GM21515 (cell line): ENCODE measurements around the gene VAT1.
"Not testable (repeated sequence)": the region's sequence is repeated elsewhere in the genome, so short reads cannot be mapped to it uniquely, and the experiment has no call there.

Experiments used
- ATAC-seq: cut with Tn5 transposase; IDR thresholded peaks from one replicate; pipeline ENCODE4 v1.9.1; 2021; ENCODE audit not compliant: unreplicated experiment

Gene VAT1

DNA sequence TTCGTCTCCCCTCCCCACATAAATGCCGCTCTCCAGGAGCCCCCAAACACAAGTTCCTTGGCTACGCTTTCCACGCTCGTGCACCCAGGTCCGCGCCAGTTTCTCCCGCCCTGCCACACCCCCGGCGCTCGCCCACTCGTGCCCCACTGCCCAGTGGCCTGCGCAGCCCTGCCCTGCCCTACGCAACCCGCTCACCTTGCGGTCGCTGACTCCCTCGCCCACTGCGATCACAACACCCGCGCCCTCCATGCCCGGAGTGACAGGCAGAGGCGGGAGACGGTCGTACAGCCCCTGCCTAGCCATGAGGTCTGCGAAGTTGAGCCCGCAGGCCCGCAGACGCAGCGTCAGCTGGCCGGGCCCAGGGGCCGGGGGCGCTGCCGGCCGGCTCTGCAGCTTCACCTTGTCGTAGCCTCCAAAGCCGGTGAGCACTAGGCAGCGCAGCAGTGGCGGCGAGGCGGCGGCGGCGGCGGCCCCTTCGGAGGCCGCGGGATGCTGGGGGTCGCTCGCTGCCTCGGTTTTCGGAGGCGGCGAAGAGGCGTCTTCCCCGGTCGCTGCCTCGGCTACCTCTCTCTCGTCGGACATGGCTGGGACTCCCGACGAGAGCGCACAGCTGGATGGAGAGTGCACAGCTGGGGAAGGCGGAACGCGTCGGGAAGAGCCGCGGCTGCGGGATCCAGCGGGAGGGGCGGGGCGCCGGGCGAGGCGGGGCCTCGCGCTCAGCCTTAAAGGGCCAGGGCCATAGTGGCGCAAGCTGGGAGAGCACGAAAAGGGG lies at the start of gene VAT1:
Gene VAT1, minus strand, starts transcription at position 645 of the 772 bp plus-strand sequence. Its CDS starts 63 bp downstream, at position 582.
- no peak for ATAC-seq

DNA sequence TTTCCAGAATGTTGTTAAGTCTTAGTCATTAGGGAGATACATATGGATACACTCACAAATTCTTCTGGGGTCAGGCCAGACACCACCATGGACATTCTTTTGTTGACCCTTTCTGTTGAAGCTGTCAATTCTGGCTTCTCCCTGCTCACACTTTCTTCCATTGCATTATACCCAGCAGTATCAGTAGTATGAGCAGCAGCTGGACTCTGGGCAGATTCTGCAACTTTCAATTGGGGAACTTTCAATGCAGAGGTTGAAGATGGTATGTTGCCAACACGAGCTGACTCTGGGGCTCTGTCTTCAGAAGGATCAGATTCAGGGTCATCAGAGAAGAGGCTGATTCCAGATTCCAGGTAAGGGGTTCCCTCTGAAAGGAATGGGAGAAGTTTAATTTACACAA lies 48.7 kb upstream of the VAT1 start:
- no peak for ATAC-seq

DNA sequence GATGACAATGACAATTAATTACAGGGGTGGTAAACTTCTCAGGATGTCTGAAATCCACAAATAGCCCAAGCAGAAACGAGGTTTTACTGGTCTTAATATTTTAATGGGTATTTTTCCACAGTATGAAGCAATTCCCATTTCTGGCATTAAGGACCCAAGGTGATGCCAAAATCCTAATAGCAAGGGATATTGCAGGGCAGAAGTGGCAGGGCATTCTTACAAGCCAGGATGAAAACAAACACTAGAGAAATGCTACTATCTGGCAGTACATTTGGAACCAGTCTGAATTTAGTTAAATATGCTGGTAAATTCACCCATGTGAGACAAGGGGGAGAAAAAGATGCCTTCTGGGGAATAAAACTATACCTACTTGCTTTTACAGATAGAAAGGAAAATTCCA lies 48.1 kb upstream of the VAT1 start:
- no peak for ATAC-seq

DNA sequence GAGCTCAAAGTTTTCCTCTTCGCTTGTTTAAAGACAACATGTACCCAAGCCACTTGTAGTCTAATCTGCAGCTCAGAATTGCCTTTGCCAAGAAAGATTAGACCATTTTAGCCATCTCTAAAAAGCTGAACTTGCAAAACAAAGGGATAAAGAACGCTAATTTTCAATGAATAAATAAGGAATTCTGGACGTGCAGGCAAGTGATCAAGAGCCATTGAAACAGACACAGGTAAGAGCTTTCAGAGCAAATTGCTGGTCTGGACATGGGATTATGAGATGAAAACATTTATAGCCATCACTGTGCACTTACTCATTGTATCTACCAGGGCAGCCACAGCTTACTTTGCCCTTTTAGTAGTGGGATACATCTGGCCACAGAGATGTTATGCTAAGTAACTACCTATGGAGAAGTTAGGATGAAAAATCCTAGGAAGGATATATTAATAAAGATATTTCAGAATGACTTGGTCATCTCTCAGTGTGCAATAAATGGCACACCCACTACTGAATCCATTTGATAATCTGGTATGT lies 47.2 kb upstream of the VAT1 start:
- ATAC-seq: no peak

DNA sequence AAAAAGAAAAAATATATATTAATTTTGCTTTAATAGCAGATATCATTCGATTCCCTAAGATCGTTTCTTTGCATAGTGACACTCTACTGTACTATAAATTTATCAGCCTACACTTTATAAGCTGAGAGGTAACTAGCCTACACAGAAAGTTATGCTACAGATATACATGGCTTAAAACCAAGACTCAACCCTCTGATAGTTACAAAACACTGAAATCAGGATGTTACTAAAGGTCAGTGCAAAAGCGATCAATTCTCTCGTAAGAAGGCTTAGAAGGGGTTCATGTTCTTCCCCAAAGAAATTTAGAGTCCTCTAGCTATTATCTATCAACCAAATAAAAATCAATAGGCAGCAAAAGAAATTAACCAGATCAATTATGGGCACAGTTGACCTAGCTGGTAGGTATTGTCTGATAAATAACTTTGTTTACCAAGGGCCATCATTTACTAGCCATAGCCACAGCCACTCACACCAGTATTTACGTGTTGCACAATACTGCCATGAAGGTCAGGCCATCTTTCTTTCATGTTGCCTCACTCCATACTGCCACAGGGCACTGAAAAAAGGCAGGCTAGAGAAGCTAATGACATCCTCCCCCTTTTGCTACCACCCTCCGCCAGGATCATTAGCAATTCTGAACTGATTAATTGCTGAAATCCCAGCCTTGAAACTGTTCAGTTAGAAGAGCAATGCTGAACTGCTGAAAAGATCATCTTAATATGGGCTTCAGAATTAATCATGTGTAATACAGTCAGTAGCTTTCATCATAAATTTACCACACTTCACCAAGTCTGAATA lies 46.6 kb upstream of the VAT1 start:
- ATAC-seq: no peak

DNA sequence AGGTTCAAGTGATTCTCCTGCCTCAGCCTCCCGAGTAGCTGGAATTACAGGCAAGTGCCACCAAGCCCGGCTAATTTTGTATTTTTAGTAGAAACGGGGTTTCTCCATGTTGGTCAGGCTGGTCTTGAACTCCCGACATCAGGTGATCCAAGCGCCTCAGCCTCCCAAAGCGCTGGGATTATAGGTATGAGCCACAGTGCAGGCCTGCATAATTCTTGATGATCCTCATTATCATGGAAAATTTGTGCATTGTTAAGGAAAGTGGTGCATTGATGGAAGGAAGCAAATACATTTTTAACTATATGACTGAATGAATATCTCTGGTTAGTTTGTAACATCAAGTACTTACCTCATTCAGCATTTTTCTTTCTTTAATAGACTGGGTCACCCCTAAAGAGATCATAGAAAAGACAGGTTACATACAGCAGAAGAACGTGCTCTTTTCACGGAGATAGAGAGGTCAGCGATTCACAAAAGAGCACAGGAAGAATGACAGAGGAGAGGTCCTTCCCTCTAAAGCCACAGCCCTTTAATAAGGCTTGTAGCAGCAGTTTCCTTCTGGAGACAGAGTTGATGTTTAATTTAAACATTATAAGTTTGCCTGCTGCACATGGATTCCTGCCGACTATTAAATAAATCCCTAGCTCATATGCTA lies 40.9 kb upstream of the VAT1 start:
- ATAC-seq: no peak

DNA sequence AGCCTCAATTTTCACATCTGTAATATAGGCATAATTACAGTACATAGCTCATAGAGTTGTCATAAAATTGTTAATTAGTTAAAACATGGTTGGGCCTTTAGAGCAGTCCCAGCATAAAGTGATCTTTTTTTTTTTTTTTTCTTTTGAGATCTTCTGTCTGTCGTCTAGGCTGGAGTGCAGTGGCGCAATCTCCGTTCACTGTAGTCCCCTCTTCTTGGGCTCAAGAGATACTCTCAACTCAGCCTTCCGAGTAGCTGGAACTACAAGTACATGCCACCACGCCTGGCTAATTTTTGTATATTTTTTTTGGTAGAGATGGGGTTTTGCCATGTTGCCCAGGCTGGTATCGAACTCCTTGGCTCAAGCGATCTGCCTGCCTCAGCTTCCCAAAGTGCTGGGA lies 33.9 kb upstream of the VAT1 start:
- ATAC-seq: no peak

DNA sequence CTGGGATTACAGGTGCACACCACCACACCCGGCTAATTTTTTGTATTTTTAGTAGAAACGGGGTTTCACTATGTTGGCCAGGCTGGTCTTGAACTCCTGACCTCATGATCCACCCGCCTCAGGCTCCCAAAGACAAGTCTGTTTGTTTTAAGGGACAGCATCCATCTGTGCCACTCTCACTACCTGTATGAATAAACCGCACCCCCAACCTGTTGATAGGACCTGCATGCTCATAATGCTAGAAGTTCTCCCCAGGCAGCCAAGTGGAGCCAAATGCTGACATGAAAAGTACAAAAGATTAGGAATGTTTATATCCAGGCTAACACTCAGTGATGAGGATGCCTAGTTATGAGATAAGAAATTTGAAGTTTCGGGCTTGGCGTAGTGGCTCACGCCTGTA lies 30.8 kb upstream of the VAT1 start:
- ATAC-seq: not testable (repeated sequence)

DNA sequence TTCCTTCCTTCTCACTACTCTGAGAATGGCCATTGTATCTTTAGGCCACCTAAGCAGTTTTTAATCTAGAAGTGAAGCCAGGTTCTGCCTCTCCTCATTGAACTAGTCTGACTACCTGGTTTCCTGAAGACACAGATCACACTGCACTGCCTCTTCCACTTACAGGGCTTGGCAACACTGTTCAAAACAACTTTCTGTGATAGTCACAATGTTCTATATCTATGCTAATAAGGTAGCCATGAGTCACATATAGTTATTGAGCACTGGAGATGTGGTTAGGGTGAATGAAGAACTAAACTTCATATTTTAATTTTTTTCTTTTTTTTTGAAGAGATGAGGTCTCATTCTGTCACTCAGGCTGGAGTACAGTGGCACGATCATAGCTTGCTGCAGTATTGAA lies 29.8 kb upstream of the VAT1 start:
- ATAC-seq: no peak

DNA sequence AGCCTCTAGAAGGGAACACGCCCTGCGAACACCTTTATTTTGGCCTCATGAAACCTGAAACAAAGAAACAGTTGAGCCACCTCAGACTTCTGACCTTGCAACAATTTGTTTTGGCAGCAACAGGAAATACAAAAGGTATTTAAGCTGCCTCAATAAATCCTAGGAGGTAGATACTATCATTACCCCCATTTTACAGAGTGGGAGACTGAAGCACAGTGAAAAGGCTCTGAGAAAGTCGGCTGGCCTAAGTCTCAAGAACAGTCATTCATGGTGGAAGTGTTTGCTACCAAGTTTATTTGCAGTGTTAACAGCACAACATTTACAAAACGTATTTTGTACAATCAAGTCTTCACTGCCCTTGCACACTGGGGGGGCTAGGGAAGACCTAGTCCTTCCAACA lies 21.8 kb upstream of the VAT1 start:
- no peak for ATAC-seq

DNA sequence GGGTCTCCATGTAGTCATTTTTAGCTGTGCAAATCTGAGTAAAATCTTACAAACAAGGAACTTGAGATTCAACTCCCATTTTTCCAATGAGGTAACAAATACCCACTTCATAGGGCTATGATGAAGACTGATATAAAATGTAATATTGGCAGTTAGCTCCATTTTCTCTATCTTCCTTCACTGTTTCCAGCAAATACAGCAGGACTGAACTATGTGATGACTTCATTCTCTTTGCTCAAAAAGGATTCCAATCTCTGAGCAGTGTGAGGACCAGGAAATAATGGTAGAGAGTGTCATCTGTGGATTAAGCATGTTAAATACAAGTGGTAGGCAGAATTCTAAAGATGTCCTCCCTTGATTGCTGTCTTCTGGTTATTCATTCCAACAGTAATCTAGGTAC lies 21.1 kb upstream of the VAT1 start:
- no peak for ATAC-seq

DNA sequence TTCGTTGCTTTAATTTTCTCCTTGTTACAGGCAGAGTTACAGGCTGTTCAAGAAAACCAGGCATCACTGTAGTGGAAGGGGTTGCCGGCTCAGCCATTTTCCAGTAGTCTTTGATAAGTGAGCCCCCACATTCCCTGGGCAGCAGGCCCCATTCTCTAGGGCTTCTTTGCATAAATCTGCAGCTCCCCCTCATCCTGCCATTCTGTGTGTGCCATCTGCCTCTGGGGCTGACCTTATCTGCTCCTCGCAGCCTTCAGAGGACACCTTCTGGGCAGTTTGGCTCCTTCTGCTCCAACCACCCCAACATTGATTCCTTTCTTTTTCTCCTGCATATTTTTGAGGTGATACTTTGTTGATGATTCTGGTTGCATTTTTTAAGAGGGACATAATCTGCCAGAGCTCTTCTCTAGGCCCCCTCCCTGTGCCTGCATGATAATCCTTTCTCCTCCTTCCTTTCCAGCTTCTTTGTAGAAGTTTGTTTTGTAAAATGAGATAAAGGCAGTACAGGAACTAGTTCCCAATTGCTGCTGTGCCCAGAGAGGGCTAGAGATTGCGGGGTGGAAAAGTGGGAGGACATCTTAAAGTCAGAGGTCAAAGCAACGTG lies 19.9 kb upstream of the VAT1 start:
- no peak for ATAC-seq

DNA sequence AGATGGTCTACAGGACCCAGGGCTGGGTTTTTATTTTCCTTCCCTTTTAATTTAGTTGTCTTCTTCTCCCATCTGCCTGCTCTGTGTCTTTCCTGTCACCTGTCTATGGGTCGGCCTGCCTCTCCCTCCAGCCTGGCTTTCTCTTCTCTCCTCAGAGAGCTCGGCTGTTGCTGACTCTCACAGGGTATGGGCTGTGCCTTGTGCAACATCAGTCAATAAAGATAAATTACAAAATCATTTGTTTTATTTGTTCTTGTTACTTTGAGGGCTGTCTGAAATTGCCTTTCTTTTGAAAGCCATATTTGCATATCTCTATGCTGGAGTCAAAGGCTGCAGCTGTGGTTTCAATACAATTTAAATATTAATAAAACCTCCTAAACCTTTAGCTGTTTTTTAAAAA lies 18.5 kb upstream of the VAT1 start:
- no peak for ATAC-seq

DNA sequence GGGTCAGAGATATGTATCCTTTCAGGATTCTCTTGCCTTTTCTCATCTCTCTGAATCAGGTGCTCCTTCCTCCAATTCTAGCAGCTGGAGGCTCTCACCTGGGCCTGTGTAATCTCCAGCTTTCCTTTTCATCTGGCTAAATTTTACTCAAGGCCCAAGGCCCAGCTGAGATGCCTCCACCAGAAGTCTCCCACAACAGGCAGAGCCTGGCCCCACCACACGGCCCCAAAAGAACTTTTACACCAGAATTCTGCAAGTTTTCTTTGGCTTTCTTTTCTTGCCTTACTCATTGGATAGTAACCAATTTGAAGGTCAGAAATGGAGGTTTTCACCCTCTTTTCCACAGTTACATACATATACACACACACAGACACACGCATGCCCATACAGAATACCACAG lies 17.5 kb upstream of the VAT1 start:
- ATAC-seq: no peak

DNA sequence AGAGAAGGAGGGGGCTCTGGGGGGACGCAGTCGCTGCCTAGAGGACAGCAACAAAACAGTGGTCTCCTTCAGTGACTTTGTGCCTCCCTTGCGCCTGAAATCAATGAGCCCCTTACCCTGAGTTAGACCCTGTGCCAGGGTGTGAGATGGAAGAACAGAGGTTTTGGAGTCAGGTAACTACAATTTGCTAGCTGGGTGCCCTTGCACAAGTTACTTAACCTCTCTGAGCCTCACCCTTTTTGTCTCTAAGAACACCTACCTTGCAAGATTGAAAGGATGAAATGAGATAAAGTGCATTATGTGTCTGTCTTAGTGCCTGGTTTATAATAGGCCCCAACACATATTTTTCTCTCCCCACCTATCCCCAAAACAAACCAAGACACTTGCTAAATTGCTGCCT lies 12.7 kb upstream of the VAT1 start:
- no peak for ATAC-seq

DNA sequence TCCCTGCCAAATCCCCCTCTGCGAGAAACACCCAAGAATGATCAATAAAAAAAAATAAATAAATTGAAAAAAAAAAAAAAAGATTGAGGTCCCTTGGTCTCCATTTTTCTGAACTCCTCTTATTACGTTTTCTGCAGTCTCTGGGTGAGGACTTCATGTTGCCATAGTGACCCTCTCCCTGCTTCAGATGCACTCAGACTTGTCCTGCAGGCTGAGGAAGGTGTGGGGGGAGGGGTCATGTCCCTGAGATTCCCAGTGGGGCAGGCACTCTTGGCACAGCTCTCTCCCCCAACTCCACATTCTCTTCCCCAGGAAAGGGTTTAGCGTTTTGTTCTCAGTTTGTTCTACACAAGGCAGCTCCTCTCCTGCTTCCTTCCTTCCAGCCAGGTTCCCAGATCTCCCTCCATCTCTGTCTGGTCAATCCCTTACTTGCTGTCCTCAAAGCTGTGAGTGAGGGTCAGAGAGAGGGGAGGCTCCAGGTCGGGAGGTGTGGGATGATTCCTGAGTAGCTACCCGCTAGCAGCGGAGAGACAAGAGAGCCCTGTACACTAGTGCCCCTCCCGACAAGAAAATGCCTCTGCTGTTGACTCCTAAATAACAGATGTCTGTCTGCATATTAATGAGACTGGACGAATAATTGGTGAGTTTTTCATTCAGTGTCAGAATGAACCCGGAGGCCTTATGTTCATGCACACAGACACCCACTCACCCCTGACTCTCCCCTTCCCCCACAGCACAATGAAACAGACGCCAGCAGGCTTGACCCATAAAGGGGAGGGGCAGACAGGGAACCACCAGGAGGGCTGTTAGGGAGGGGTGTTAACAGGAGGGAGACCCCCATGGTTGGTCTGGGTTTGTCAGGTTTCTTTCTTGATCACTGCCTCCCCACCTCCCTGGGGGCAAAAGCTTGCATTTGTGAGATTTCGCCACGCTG lies 12.0 kb upstream of the VAT1 start:
- no peak for ATAC-seq

DNA sequence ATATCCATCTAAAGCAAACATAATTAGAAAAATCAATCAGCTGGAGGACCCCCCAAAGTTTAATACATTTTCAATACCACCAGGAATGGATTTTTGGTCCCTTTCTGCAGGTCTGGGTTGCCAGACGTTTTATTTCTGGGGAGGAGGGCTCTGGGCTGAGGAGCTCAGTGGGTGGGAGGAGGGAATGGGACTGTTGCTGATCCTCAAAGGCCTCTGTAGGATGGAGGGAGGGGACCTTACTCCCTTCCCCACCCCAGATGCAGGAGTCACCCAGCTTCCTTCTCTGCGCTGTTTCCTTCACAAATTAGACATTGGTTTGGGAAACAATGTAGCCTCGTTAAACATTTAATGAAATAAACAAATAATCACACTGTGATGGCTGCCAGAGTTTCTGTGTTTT lies 9.5 kb upstream of the VAT1 start:
- no peak for ATAC-seq

DNA sequence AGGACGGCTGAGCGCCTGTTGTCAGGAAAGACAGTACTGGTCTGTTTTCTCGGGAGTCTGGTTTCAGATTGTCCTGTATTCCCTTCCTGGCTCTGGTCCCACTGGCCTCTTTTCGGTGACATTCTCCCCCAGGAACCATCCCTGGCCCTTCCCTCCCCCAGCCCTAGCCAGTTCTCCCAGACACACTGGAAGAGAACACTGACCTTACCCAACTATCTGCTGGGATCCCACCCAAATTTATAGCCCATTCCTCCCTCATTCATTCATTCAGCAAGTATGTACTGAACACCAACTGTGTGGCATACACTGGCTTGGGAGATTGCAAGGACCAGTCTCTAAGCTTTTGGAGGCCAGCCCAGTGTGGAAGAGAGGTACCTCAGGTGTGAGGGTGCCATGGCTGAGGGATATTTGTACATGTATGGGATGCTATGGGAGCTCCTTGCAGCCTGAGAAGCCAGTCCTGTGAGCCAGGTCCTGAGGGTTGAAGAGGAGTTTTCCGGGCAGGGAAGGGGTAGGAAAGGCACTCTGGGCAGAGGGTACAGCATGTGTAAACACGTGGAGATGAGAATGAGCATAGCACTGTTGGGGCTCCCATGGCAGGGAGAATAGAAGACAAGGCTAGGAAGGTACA lies 8.1 kb upstream of the VAT1 start:
- no peak for ATAC-seq

DNA sequence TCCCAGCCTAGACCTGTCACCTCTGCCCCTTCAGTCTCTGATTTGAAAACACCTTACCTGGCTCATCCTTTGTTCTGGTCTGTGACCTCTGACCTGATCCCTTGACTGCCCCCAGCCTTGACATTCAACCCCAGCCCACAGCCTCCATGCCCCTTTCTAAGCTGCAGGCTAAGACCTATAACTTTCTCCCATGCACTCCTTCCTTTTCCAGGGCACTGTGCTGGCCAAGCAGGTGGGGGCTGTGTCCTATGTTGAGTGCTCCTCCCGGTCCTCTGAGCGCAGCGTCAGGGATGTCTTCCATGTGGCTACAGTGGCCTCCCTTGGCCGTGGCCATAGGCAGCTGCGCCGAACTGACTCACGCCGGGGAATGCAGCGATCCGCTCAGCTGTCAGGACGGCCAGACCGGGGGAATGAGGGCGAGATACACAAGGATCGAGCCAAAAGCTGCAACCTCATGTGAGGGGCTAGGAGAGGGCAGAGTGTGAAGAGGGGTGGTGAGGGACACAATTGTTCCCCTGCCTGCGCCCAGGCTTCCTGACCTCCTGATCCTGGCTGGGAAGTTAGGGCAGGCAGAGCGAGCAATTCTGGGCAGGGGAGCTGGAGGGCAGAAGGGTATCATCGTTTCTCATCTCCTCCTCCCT lies 6.2 kb upstream of the VAT1 start:
- no peak for ATAC-seq
